Cardiac muscle cell (in vitro differentiated cells and primary cell): ENCODE results near the gene RNF227. TPM values are rescaled to one million over a fixed set of nuclear protein-coding genes. Genes with fewer than 3 reads are reported as not detected.

Experiments used
- DNase-seq, 2 donors: peaks; one replicate each; pipeline versions ENCODE4 v3.0.0 to v3.0.0-alpha.2; 2010 to 2017; ENCODE audit warnings: low read depth in 1 of 2, low spot score in 1 of 2
- H3K27ac ChIP-seq: fragments of 200-600 bp; sonication (generic); 2 replicates; pipeline ENCODE4 v1.5.1; 2016
- H3K27me3 ChIP-seq: fragments of 200-600 bp; sonication (generic); 2 replicates; pipeline ENCODE4 v1.6.0; 2016; ENCODE audit warnings: control low read depth
- H3K36me3 ChIP-seq: fragments of 200-600 bp; sonication (generic); 2 replicates; pipeline ENCODE4 v1.5.1; 2016; ENCODE audit warnings: control low read depth
- H3K4me1 ChIP-seq: fragments of 200-600 bp; sonication (generic); 2 replicates; pipeline ENCODE4 v1.8.1; 2017; ENCODE audit warnings: low read depth, mild to moderate bottlenecking, mixed run types
- H3K4me3 ChIP-seq: fragments of 200-600 bp; sonication (generic); 2 replicates; pipeline ENCODE4 v1.5.1; 2016; ENCODE audit warnings: mild to moderate bottlenecking
- H3K9me3 ChIP-seq: fragments of 200-600 bp; sonication (generic); 2 replicates; pipeline ENCODE4 v1.5.1; 2017; ENCODE audit warnings: low read depth, mild to moderate bottlenecking, control low read depth
- polyA plus RNA-seq: library from polyadenylated mRNA; unstranded; fragments of >200 nt; fragmentation: Nextera tagmentation; extraction: Ambion mirVana; gene quantifications from 2 replicates; pipeline ENCODE4 v1.2.1, GENCODE V29; 2016
- total RNA-seq: library from RNA; depleted of rRNA; stranded (reverse); fragments of >200 nt; gene quantifications from 2 replicates; pipeline ENCODE4 v1.2.3, GENCODE V29; 2016
- TF ChIP-seq, protein P1 (sequence below): IDR thresholded peaks from 2 replicates; pipeline ENCODE4 v1.5.1; 2012; ENCODE audit warnings: low read depth, mild to moderate bottlenecking, low read length

Gene RNF227
- total and polyA plus RNA-seq, 2 experiments from 2014 or later = 5.2 to 26.1 TPM

DNA sequence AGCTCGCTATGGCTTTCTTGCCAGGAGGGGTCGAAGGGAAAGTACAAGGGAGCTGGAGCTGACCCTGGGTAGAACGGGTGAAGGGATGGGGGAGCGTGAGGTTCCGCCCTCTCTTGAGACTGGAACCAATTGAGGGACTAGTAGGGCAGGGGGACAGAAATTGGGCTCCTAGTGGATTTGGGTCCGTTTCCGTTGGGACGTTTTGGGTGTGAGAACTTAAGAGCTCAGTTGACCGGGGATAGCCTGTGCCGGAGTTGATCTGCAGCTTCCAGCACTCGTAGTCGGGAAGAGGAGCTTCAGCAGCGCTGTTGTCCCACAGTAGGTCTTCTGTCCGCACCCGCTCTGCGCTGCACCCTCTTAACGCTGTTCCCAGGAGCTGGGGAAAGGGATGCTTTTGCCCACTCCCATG, 16.4 kb upstream of the RNF227 start:
- no peaks in the 10 kb centered on the region for H3K36me3 ChIP-seq
- peaks cover 16% of the 10 kb centered on the region for H3K4me1 ChIP-seq
- H3K4me3 ChIP-seq = peak overlapping the region; percentile 82
- peak; percentile 32 to 41 for DNase-seq
- TF ChIP-seq, protein P1, sequence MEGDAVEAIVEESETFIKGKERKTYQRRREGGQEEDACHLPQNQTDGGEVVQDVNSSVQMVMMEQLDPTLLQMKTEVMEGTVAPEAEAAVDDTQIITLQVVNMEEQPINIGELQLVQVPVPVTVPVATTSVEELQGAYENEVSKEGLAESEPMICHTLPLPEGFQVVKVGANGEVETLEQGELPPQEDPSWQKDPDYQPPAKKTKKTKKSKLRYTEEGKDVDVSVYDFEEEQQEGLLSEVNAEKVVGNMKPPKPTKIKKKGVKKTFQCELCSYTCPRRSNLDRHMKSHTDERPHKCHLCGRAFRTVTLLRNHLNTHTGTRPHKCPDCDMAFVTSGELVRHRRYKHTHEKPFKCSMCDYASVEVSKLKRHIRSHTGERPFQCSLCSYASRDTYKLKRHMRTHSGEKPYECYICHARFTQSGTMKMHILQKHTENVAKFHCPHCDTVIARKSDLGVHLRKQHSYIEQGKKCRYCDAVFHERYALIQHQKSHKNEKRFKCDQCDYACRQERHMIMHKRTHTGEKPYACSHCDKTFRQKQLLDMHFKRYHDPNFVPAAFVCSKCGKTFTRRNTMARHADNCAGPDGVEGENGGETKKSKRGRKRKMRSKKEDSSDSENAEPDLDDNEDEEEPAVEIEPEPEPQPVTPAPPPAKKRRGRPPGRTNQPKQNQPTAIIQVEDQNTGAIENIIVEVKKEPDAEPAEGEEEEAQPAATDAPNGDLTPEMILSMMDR = no peak
- peaks cover 19% of the 10 kb centered on the region for H3K27me3 ChIP-seq
- no peak overlapping the region for H3K27ac ChIP-seq
- H3K9me3 ChIP-seq = no peaks in the 10 kb centered on the region

DNA sequence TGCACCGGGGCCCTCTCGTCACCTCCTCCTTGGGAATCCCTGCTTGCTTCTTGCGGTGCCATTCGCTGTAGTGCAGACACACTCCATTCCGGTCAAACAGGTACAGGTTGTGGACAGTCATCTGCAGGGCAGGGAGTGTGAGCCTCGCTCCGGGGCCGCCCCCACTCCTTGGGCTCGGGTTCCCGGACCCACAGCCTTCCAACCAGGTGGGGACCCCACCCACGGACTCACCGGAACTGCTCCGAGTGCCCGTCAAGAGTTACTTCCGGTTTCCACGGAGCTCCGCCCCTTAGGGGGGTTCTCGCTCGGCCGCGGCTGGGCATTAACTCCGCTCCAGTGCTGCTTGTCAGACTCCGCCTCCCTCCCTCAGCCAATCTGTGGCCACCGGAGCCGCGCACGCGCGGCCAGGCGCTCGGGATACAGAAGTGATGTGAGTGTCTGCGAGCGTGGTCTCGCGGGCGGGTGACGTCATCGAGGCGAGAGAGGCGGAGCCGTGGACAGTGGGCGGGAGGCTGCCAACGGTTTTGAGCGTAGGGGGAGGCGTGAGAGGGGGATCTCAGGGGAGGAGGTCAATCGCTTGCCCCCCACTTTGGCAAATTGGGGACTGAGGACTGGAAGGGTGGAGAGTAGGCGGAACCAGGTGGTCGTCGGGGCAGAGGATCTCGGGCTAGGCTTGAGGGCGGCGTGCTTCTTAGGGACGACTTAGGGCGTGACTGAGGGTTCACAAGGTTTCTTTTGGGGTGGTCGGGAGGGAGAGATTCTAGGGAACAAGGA, 15.8 kb upstream of the RNF227 start, which contains the start of the genes CNTROB and TRAPPC1:
TSS of gene CNTROB (plus strand) at position 498 of the 774 bp plus-strand sequence. CDS start 874 bp downstream, outside the sequence.
TSS of gene TRAPPC1 (minus strand) at position 238 of the 774 bp plus-strand sequence. CDS start at position 121, 117 bp downstream.
- H3K27me3 ChIP-seq = peaks cover 19% of the 10 kb centered on the region
- H3K27ac ChIP-seq = no peak within 1 kb of the TSS
- DNase-seq = peak; percentile 99

GRCh38 chr17:7930841-7931631, 14.9 kb upstream of the RNF227 start:
- TF ChIP-seq, protein P1 = no peak
- H3K27ac ChIP-seq = no peak overlapping the region
- peaks cover 16% of the 10 kb centered on the region for H3K4me1 ChIP-seq
- H3K4me3 ChIP-seq = peak overlapping the region; percentile 82
- DNase-seq = no peak
- H3K27me3 ChIP-seq = peaks cover 19% of the 10 kb centered on the region
- no peaks in the 10 kb centered on the region for H3K36me3 ChIP-seq
- H3K9me3 ChIP-seq = no peaks in the 10 kb centered on the region

More for the DNA sequence above, 15.8 kb upstream of the RNF227 start, which contains the start of the genes CNTROB and TRAPPC1:
- Histone ChIP-seq H3K4me3 (peak within 1 kb of the TSS; percentile 82), H3K4me1 (peaks cover 16% of the 10 kb centered on the region), H3K36me3 (no peaks in the 10 kb centered on the region), H3K9me3 (no peaks in the 10 kb centered on the region)
- TF ChIP-seq, protein P1 = no peak

- Histone ChIP-seq H3K27me3 (peaks cover 19% of the 10 kb centered on the region), H3K4me1 (peaks cover 16% of the 10 kb centered on the region), H3K4me3 (peak within 1 kb of the TSS; percentile 48), H3K9me3 (no peaks in the 10 kb centered on the region), H3K36me3 (no peaks in the 10 kb centered on the region), H3K27ac (no peak within 1 kb of the TSS)
- TF ChIP-seq, protein P1 = no peak
- DNase-seq = peak; percentile 86 to 87
These were observed 13.3 kb upstream of the RNF227 start, which contains the start of gene KCNAB3 for GRCh38 chr17:7929158-7930023. Gene KCNAB3 (minus strand): TSS chr17:7929856. CDS start chr17:7929435, 421 bp downstream.

DNA sequence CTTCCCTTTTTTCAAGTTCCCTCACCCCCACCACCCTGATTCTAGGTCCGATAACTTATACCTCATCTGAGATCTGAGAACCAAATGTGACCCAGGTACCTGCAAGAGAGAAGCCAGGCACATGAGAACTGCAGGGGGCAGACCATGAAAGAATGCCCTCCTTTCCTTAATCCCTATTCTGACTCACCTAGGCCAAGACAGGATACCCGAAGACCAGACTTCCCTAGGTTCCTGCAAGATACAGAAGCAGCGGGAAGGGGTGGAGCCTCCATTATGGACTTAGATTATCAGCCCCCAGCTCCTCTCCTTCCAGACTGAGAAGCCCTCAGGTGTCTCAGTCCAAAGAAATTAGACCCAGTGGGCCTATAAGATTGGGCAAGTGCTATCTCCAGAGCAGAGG, 11.5 kb upstream of the RNF227 start:
- Histone ChIP-seq H3K36me3 (no peaks in the 10 kb centered on the region), H3K4me3 (no peak overlapping the region), H3K27ac (no peak overlapping the region), H3K4me1 (peaks cover 4% of the 10 kb centered on the region), H3K9me3 (no peaks in the 10 kb centered on the region), H3K27me3 (peaks cover 19% of the 10 kb centered on the region)
- DNase-seq = no peak
- TF ChIP-seq, protein P1 = no peak
